HG02623 (cell line): ENCODE results near the gene CDK19.
A peak's percentile ranks its signal among the peaks of the same experiment; 100 is the strongest.
"Not testable (repeated sequence)": the region's sequence is repeated elsewhere in the genome, so short reads cannot be mapped to it uniquely, and the experiment has no call there.

Experiments
- ATAC-seq: cut with Tn5 transposase; IDR thresholded peaks from one replicate; pipeline ENCODE4 v1.9.1; 2021; ENCODE audit warnings: moderate library complexity; ENCODE audit not compliant: unreplicated experiment

Gene CDK19

DNA sequence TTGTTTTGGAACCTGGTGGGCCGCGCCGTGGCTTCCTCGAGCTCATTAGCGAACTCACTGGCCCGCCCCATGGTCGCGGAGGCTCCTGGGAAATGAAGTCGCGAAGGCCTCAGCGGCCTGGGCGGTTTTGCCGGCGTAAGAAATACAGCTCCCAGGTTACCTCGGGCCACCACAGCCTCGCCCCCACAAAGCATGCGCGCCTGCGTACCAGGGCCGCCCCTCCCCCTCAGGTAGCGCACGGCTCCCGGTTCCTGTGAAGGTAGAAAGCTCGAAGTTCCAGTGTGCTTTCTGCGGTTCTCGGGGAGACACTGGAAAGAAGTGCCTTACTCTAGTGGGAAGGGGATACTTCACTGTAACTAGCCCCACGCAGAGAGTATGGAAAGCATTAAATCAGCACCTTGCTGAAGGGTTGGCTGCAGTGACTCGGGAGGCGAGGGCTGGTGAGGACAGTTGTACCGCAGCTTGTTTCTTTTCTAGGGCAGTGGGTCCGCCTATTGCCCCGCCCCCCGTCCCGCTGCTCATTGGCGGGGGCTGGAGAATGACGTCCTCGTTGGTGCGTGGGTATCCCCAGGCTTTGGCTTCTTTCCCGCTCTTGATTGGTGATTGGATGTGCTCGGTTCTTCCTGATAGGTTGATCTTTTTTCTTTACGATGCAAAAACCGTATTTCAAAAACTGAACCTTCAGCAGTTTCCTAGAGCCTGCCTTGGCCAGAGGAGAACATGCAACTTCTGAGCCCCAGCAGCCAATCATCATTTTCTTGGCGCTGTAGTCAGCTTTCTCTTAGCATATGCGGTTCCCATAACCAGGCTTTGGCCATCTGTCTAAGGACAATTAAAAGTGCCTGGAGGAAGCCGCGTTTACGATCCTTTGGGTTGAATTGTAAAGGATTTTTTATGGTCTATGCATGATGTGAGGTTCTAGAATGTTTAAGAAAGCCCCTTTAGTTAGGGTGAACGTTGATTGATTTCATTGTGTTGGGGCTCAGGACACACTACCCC is at the start of gene CDK19:
TSS of gene CDK19 (minus strand) at position 59 of the 999 bp plus-strand sequence. CDS start 333 bp downstream, outside the sequence.
- peak; percentile 69 for ATAC-seq

DNA sequence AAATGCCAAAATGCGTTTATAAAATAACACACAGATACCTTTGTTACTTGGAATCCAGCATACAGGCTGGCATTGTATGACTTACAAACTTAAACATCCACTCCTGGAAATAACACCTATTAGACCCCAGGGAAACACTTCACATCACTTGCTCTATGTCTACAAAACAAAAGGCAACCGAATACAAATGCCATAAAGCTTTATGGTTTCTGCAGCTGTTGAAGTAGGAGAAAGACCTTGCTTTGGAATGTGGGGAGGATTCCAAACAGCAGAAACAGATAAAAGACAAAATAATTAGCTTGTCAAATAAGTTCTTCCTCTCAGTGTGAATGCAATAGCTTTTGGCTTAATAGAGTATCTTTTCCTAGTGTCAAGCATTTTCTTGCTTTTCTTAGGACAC is 49.6 kb upstream of the CDK19 start:
- no peak for ATAC-seq

DNA sequence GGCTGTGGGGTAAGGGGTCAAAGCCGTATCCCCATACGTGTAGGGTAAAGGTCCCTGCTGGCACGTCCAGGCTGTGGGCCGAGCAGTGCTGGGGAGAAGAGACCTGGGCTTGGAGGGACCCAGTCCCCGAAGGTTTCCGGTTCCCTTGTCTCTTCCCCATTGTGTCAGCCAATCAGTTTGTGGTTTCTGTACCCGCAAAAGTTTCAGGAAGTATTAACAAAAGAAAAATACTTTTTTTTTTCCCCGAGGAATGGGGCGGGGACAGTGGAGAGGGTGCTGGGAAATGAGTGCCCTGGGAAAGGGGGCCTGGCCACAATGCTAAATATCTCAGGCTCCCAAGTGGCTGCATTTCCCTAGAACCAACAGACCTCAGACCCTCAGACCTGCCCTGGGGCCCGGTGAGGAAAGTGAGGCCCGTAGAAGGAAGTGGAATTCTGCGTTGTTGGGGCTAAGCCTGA is 44.1 kb upstream of the CDK19 start:
- peak; percentile 64 for ATAC-seq

DNA sequence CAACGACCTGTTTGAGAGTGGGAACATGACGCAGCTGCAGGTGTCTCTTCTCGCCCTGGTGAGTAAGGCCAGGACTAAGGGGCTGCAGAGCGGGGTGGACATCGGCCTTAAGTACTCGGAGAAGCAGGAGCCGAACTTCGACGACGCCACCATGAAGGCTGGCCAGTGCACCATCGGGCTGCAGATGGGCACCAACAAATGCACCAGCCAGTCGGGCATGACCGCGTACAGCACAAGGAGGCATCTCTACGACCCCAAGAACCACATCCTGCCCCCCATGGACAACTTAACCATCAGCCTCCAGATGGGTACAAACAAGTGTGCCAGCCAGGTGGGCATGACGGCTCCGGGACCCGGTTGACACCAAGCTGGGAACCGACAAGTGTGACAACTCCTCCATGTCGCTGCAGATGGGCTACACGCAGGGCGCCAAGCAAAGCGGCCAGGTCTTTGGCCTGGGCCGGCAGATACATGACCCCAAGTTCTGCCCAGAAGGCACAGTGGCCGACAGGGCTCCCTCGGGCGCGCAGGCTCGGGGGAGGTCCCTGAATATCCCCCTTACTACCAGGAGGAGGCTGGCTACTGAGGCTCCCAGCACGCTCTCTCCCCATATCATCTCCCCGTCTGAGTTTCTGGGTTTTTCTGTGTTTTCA is 43.4 kb upstream of the CDK19 start:
- no peak for ATAC-seq

DNA sequence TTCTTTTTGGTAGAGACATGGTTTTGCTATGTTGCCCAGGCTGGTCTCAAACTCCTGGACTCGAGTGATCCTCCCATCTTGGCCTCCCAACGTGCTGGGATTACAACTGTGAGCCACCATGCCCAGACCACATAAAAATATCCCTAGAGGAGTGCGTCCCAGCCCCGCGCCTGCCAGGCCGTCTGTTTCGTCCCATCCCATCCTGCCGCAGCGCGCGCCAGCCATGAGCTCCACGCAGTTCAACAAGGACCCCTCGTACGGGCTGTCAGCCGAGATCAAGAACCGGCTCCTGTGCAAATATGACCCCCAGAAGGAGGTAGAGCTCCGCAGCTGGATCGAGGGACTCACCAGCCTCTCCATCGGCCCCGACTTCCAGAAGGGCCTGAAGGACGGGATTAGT is 42.7 kb upstream of the CDK19 start:
- no peak for ATAC-seq

DNA sequence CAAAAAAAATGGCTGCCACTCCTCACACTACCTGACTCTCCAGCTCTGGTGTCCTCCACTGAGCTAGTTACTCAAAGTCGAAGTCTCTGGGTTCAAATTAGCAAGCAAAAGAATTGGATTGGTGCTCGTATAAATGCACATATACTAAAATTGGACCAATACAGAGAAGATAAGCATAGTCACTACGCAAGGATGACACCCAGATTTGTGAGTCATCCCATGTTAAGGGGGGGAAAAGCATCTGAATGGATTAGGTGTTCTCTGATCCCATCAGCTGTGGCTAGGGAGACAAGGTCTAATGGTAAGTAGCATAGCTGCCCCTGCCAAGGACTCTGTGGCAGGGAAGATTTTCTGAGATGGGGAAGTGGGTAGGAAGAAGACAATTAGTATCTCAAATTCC is 41.0 kb upstream of the CDK19 start:
- no peak for ATAC-seq

DNA sequence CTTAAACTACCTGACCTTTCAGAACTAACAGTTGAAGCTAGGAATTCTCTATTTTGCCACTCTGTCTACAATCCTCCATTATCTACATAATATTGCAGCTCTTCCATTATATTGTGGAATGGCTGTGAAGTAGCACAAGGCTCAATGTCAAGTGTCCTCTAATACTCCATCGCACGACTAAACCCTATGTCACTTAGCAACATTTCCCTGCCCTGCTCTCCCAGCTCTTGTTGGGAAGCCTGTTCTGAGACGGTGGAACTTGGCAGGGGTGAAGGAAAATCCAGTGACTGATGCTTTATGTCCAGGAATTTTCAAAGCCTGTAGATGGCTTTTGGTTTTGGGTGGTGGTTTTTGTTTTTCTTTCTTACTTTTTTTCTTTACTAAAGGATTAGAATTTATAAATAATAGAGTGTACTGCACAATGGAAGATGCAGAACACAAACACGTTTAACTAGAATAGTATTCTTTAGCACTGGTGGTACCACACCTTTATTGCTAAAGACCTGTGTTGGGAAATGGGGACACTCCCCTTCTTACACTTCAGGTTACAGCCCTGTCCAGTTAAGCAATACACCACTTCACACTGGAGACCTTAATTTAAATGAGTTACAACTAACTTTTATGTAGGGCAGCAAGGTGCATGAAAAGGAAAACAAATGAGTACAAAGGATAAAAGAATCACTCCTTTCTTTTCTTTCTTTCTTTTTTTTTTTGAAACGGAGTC is 38.6 kb upstream of the CDK19 start:
- no peak for ATAC-seq

DNA sequence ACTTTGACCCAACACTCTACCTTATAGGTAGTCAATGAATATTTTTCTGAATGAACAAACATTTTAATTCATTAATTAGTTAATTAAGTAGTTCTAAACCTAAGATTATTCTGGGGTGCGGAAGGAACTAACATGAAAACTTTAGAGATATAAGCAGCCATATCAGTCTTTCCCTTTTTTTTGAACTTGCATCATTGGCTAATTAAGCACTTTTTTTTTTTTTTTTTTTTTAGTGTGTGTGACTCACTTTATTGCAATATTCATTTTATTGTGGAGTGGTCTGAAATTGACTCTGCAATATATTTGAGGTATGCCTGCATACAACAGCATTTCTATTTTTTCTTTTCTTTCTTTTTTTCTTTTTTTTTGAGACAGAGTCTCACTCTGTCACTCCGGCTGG is 37.5 kb upstream of the CDK19 start:
- ATAC-seq: no peak

DNA sequence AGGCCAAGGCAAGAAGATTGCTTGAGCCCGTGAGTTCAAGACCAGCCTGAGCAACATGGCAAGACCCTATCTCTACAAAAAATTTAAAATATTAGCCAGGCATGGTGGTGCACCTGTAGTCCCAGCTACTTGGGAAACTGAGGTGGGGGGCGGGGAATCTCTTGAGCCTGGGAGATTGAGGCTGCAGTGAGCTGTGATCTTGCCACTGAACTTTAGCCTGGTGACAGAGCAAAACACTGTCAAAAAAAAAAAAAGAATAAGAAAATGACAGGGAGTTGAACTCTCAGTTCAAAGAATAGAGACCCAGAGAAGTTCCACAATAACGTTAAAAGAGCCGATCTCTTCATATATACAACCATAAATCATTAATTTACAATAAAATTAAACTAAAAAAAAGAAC is 34.5 kb upstream of the CDK19 start:
- no peak for ATAC-seq

DNA sequence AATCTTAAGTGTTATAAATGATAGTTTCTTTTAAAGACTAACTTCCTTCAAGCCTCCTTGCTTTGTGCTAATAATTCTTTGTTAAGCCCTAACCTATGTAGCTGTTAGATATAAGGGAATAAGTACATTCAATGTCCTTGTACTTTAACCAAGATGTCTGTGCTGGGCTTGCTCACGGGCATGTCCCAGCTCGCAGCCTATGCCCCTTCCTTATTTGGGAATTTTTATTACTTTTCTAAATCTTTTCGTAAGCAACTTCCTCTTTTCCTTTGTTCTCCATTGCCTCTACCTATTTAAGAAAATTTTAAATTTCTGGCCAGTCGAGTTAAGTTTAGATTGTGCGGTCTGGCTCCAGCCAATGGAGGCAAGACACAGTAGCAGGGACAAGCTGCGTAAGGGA is 26.0 kb upstream of the CDK19 start:
- ATAC-seq: no peak

DNA sequence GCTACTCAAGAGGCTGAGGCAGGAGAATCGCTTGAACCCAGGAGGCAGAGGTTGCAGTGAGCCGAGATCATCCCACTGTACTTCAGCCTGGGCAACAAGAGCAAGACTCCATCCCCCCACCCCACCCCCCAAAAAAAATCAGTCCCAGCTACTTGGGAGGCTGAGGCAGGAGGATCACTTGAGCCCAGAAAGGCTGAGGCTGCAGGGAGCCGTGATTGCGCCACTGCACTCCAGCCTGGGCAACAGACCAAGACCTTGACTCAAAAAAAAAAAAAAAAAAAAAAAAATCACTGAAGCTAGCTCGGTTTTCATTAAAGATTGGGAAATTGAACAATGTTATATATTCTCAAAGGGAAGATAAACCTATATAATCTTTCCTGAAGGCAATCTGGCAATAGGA is 20.5 kb upstream of the CDK19 start:
- not testable (repeated sequence) for ATAC-seq

DNA sequence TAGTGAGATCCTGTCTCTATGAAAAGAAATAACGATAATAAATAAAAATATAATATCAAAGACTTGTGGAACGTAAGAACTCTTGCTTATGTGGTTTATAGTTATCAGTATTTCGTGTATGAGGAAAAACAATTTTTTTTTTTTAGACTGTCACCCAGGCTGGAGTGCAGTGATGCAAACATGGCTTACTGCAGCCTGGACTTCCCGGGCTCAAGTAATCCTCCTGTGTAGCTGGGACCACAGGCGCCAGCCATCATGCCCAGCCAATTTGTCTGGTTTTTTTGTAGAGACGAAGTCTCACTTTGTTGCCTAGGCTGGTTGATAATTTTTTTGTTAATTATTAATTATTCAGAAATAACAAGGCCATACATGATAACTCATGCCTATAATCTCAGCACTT is 18.6 kb upstream of the CDK19 start:
- no peak for ATAC-seq

DNA sequence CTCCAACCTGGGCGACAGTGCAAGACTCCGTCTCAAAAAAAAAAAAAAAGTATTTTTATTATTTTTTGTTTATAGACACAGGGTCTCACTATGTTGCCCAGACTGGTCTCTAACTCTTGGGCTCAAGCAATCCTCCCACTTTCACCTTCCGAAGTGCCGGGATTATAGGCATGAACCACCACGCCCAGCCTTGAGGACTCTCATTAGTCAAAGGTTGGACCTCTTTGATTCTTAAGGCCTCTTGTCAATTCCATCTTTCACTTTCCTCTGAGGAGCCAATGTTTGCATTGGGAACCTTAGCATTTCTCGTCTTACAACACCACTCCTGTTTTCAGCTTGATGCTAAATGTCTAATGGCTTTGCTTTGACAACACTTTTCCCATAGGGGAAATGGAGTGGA is 16.1 kb upstream of the CDK19 start:
- ATAC-seq: no peak

DNA sequence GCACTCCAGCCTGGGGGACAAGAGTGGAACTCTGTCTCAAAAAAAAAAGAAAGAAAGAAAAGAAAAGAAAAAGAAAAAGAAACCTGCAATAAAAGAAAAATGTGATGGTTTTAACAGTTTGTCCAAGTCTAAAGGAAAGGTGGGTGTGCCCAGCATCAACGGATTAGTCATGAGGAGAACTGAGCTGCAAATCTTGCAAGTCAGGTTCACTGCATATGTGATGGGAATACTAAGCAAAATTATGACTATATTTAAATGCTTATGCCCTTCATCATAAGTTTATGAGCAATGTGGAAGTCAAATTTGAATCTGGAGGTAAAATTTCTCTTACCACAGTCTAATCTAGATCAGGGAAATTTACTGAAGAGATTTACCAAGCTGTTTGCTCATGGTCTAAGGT is 13.1 kb upstream of the CDK19 start:
- no peak for ATAC-seq

DNA sequence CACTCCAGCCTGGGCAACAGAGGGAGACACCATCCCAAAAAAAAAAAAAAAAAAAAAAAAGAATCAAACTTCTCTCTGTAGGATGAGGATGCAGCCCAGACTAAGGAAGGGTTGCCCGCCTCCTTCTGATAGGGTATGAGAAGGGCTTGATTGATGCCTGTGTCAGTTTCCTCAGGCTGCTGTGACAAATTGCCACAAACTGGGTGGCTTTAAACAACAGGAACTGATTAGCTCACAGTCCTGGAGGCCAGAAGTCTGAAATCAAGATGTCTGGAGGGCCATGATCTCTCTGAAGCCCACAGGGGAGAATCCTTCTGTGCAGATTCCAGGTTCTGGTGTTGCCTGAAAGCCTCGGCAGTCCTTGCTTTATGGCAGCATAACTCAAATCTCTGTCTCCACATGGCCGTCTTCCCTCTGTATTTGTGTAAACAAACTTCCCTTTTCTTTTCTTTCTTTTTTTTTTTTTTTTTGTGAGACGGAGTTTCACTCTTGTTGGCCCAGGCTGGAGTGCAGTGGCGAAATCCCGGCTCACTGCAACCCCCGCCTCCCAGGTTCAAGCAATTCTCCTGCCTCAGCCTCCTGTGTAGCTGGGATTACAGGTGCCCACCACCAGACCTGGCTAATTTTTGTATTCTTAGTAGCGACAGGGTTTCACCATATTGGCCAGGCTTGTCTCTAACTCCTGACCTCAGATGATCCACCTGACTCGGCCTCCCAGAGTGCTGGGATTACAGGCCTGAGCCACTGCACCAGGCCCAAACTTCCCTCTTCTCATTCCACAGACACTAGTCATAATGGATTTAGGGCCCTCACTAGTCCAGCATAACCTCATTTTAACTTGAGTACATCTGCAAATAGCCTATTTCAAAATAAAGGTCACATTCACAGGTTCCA is 11.2 kb upstream of the CDK19 start:
- ATAC-seq: no peak

DNA sequence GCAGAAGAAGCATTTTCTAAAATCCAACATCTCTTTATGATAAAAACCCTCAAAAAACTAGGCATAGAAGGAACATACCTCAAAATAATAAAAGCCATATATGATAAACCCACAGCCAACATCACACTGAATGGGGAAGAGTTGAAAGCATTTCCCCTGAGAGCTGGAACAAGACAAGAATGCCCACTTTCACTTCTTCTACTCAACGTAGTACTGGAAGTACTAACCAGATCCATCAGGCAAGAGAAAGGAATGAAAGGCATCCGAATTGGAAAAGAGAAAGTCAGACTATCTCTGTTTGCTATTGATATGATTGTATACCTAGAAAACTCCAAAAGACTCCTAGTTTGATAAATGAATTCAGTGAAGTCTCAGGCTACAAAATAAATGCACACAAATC is 7.9 kb upstream of the CDK19 start:
- ATAC-seq: no peak

DNA sequence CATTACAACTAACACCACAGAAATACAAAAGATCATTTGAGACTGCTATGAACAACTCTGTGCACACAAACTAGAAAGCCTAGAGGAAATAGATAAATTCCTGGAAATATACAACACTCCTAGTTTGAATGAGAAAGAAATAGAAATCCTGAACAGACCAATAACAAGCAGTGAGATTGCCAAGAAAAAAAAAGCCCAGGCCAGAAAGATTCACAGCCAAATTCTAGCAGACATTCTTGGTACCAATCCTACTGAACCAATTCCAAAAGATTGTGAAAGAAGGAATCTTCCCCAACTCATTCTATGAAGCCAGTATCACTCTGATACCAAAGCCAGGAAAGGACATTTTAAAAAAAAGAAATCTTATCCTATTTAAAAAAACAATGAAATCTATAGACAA is 7.0 kb upstream of the CDK19 start:
- ATAC-seq: no peak

DNA sequence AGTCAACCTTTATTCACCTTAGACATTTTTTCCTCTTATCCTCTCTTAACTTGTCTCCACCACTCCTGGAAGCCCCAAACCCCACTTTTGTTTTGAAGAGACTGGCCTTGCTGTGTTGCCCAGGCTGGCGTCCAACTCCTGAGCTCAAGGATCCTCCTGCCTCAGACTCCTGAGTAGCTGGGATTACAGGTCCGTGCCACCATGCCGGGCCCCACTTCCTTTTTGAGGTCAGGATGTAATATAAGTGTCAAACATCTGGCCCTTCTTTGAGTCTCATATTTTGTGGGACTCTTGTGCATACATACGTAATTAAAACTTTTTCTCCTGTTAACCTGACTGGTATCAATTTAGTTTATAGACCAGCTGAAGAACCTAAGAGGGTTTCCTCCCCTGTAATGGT is 1.4 kb upstream of the CDK19 start:
- ATAC-seq: no peak

DNA sequence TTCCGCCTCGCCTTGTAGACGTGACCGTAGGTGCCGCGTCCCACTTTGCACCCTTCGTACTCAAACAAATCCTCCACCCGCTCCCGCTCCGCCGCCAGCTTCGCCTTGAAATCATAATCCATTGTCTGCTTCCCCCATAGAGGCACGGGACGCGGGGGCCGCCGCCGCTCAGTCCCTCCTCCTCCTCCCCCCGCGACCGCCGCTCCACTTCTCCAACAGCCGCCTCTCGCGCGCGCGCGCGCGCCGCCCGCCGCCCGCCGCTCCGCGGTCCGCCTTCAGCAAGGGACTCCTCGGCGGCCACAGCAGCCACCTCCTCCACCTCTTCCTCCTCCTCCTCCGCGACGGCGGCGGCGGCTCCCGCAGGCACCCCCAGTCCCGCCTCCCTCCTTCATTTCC is 256 bp downstream of the CDK19 start:
- no peak for ATAC-seq
